HG03045 (cell line): ENCODE data around the gene ZBTB46.
"Not testable (repeated sequence)": the region's sequence is repeated elsewhere in the genome, so short reads cannot be mapped to it uniquely, and the experiment has no call there.

Experiments used
- ATAC-seq: cut with Tn5 transposase; IDR thresholded peaks from one replicate; pipeline ENCODE4 v1.9.1; 2021; ENCODE audit warnings: mild to moderate bottlenecking, moderate library complexity; ENCODE audit not compliant: unreplicated experiment

Gene ZBTB46

DNA sequence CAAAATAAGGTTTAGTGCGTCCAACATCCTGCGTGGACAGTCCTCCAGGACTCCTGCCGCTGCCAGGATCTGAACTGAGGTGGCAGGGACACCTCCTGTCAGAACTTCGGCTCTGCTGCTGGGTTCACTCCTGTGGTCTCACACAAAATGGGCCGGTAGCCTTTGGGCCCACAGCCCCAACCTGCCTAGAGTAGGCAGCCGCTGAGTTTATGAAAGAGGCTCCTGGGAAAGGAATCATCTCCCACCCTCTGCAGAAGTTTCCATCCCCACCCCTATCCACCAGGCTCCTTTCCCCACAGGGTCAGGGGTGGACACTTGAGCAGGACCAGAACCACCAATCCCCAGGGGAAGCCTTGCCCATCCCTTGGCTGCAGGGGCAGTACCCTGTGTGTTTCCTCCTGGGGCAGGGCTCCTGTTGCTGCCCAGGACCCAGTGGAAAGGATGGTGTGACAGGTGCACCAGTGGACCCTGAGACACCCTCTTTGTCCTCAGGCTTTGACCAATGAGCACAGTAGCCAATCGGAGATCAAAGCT, 28.2 kb upstream of the ZBTB46 start:
- ATAC-seq: no peak

DNA sequence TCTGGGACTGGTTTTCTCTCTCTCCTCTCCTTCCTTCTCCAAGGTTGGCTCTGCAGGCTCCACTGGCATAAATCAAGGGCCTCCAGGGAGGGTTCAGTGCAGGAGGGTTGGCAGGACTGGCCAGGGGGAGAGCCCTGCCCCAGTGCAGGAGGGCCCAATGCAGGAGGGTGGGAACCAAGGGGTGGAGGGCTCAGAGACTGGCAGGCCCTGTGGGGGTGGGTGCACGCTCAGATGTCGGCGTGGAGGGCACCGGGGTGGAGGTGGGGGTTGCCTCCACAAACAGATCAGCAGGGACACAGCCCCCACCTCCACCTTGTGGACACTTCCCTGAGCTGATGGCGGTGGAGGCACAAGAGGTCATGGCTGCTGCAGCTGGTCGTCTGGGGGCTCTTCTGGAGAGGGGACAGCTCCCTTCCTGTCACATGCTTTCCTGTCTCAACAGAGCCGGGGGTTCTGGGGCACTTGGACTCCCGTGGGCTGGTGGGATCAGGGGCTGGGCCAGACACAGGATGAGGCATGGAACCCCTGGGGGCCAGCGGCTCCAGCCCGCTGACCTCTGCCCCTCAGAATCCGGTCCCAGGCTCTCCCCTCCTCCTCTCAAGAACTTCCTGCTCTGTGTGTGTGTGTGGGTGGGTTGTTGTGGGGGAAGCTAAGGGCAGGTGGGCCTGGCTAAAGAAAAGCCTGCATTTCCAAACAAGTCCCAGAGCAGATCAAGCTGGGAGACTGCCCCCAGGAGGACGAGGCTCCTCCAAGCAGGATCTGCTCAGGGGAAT, 27.5 kb upstream of the ZBTB46 start:
- no peak for ATAC-seq

DNA sequence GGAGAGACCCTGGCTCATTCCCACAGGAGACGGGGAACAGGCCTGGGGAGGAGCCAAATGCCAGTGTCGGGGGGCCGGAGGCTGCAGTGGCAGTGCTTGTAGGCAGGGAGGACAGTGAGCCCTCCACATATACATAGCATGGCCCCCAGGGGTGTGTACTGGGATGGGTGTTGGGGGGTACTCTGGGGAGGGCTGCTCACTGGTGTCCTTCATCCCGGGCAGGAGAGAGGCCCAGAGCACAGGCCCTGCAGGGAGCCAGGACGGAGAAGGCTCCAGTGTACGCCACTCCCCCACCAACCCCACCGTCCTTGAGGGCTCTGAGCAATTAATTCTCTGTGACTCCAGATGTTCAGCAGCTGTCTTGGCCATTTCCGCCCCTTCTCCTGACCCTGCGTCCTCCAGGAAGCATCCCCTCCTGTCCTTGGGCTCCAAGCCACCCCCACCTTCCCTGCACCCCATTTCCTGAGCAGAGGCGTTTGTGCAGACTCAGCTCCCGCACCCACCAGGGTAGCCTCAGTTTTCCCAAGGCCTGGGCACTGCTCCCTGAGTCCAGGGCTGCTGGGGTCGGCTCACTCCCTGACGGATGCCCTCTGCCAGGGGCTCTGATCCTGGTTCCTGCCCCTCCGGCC, 26.8 kb upstream of the ZBTB46 start:
- ATAC-seq: no peak

DNA sequence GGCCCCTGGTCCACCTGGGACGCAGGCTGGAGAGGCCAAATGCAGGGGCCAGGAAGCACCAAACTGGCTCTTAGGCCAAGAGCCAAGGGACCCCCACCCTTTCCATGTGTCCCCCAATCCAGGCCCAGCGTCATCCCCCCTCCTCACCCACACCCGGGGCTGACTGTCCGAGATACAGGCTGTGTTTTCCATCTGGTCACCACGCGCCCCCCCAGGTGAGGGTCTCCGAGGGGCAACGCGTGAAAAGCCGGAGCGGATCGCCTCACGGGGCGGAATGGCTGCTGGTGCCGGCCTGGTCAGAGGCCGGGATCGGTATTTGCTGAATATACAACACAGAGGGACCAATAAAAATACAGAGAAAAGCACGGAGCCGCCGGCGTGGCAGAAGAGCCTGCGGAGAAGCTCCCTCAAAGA, 25.0 kb upstream of the ZBTB46 start:
- no peak for ATAC-seq

DNA sequence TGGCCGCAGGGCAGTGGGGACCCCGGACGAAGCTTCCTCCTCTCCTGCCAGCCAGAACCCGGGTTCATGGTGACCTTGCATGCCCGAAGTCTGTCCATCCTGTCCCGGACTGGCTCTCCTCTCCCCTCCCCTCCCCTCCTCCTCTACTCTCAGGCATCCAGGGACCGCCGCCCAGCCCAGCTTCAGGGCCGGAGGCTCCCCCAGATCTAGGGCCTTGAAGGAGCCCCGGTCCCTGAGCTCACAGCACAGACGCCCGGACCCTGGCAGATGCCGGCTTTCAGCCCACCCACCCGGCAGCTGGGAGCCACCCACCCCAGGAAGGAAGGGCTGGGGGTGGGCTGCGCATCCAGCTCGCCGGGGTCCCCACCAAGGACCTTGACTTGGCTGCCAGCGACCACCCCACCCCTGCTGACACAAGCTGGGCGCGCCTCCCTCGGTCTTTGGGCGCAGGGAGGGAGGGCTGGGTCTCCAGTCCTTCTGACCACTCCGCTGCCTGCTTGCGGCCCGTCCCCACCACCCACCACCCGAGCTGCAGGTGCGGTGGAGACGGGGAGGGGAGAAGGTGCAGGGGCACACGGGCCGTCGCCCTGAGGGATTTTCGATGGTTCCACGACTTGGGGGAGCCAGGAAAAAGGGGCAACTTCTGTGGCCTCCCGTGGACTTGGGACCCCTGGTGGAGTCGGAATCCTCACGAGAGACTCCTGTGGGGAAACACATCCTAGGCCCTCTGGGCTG, 24.5 kb upstream of the ZBTB46 start:
- no peak for ATAC-seq

DNA sequence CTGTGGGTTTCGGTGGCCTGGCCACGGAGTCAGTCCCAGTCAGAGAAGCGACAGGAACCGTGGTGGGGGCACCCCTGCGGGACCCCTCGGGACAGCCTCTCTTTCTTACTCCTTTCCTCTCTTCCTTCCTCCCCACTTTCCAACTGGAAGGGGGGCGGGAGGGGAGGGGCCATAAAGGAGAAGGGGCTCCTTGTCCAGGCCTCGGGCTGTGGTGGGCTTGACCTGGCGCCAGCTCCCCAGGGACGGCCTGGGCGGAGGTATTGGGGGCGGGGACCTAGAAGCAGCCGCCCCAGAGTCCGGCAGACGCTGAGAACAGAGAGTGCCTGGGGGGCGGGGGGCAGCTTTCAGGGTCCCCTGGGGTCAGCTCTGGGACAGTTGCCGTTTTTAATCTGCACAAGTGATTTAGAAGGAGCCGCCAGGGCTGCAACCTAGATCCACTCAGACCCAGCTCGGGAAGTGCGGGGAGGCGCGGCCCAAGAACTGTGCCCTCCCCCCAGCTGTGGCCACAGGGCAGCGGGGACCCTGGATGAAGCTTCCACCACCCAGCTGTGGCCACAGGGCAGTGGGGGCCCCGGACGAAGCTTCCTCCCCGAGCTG, 23.8 kb upstream of the ZBTB46 start:
- ATAC-seq: no peak

DNA sequence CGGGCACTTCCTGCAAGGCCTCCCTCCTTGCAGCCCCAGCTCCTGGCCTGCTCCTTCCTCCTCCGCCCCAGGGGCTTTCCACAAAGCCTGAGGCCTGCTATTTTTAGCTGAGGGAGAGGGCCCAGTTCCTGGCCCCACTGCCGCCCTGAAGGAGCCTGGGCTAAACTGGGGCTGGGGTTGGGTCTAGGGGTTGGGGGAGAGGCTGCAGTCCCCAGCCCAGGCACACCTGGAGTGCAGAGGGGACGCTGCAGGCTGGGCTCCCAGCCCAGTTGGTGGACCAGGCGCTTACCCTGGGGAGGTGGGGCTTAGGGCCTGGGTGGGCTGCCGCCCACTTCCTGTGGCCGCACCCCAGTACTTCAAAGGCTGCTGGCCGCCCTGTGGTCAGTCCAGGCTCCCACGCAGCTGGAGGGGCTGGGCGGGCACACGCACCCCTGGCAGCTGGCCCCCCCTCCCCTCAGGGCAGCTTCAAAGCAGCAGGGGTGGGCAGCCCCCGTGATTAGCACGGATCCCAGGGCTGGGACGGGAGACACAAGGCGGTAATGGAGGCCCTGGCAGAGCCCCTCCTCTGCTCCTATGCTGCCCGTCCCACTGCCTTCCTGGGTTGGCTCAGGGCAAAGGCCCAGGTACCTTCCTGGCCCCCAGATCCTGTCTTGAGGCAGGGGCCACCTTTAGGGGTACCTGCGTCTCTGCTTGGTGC, 23.2 kb upstream of the ZBTB46 start:
- ATAC-seq: no peak

DNA sequence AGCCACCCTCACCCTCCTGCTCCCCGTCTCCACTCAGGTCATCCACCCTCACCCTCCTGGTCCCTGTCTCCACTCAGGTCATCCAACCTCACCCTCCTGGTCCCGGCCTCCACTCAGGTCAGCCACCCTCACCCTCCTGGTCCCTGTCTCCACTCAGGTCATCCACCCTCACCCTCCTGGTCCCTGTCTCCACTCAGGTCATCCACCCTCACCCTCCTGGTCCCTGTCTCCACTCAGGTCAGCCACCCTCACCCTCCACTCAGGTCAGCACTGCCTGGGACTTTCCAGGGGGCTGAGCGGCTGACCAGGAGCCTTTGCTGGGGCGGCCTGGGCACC, 22.6 kb upstream of the ZBTB46 start:
- not testable (repeated sequence) for ATAC-seq

DNA sequence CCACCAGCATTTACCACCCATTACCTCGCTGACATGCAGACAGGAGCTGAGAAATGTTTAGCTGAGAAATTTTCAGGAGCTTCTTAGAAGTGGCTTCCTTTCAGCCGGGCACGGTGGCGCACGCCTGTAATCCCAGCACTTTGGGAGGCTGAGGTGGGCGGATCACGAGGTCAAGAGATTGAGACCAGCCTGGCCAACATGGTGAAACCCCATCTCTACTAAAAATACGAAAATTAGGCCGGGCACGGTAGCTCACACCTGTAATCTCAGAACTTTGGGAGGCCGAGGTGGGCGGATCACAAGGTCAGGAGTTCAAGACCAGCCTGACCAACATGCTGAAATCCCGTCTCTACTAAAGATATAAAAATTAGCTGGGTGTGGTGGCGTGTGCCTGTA, 20.5 kb upstream of the ZBTB46 start:
- not testable (repeated sequence) for ATAC-seq

DNA sequence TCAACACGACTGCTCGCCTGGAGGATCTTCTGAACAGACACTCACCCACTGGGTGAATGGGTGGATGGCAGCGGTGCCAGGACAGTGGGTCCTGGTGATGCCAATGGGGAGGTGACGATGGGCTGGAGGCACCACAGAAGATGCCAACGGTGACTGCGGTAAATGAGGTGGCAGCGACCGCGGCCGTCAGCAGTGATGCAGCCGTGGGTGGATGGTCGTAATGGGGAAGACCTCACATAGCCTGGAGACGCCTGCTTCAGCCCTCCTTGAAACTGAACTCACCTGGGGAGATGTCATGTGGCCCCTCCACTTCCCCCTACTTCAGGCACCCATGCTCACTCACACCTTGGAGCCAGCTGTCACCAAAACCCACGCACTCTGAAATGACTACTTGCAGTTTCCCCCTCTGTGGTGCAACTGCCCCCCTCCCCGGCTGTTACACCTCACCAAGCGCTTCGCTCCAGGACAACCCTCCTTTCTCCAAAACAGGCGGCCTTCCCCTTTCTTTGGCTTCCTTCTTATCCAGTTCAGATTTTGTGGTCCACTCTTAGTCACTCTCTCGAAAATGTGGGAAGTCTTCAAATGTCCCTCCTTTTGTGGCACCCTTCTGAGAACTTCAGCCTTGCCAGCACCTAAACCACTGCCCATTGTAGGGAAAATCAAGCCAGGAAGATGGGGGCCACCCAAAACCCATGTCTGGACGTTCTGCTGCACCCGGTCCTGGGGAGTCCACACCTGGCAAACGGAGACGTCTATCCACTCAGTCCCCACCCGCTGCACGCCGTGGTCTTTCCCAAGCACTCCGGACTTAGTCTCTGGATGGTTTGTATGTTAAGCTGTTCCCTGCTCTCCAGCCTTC, 19.9 kb upstream of the ZBTB46 start:
- peak; percentile 72 for ATAC-seq

DNA sequence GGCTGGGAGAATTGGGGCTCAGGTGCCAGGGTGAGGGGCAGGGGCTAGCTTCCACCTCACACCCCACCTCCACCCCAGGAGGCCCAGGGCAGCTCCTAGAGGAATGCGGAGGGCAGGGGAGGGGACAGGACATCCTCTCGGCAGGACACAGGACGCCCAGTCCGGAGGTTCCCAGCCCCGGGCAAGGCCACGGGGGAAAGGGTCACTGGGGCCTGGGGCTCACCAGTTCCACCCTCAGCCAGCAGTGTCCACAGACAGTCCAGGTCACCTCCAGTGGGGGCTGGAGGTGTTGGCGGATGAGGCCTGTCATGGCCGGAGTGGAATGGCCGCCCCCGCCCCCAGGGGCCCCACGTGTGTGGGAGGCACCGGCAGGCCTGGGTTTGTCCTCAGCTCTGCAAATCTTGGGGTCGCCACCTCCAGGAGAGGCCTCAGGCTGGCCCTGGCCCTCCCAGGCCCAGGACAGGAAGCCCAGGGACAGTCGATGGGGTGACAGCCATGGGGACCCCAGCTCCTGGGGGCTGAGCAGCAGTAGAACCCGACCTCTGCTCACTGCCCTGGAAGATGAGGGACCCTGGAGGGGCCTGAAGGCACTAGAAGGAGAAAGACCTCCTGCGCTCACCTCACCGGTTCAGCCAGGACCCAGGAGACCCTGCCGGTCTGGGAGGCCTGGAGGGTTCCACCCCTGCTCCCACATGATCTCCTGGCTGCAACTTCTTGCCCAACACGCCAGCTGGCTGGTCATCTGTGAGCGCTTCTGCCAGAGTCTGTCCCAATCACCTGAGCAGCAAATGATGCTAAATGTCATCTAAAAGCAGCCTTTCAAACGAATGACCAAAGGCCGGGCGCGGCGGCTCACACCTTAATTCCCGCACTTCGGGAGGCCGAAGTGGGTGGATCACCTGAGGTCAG, 17.2 kb upstream of the ZBTB46 start:
- ATAC-seq: no peak

DNA sequence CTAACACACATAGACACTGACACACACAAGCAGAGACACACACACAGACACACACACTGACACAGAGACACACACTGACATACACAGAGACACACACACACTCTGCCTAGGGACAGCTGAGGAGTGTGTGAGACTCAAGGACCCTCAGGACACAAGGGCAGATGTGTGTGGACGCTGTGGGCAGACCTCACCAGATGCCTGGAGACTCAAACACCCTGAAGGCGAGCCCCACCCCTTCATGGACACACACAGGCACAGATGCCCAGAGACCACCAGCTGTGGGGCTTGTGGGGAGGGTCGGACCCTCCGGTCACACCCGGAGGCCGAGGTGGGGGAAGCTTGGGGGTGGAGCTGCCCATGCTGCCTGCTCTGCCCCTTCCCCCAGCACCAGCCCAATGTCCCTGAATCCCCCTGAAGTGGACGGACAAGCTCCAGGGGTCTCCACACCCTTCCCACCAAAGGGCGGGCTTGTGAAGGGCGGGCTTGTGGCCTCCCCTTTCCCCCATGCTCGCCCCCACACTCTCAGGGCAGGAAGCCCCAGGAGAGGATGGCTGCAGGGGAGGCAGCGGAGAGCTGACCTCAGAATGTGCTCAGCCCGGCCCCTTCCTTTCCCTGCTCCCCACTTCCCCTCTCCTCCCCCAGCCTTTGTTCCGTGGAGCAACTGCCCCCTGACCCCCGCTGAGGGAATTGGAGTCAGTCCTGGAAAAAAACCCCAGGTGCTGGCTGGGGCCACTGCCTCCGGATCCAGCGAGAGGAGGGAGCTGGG, 16.4 kb upstream of the ZBTB46 start:
- no peak for ATAC-seq

DNA sequence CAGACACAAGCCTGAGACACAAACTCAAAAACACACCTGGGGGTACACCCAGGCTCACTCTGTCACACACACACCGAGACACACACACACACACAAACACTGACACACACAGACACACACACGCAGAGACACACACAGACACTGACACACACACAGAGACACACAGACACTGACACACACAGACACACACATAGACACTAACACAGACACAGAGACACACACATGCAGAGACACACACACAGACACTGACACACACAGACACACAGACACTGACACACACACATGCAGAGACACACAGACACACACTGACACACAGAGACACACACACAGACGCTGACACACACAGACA, 15.8 kb upstream of the ZBTB46 start:
- no peak for ATAC-seq

DNA sequence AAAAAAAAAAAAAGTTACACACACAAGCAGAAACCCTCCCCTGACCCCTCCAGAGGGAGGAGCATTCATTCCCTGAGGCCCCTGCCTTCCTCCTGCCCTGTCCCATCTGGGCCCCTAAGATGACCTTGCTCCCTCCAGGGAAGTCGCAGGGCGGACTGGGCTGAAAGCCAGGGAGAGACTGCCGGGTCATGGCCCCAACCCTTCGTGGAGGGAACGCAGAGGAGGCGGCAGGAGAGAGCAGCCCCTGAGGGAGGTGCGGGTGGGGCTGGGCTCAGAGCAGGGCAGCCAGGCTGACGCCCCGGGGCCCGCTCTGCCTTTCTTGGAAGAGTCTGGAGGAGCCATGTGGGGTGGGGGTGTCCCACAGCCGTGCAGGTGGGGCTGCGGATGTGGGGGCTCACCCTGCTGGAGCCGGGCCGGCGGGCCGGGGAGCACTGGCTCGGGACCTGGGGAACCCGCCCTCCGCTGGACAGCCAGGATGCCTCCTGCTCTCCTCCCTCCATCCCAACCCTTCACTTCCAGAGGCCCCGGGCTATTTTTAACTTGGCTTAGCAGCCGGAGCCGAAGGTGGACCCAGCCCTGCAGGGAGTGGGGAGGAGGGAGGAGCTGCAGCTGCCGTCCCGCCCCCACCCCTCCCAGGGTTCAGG, 15.2 kb upstream of the ZBTB46 start:
- ATAC-seq: no peak

DNA sequence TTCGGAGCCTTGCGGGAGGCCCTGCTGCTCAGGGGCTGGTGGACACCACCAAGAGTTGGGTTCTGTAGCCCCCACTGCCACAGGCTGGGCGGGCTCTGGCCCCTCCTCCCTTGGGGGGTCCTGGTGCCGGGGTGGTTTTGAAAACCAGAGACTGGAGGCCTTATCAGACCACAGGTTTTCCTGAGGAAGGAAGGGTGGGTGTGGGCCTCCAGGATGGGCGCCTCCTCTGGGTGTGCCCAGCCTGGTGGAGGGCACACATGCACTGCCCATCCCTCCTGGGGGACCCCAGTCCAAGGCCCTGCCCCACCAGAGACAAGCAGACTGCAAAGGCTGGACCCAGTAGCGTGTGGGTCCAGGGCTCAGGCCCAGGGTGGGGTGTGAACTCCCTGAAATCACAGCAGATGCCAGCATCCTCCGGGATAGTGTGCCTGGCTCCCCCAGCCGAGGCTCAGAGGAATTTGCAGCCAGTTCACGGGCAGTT, 13.5 kb upstream of the ZBTB46 start:
- ATAC-seq: no peak

DNA sequence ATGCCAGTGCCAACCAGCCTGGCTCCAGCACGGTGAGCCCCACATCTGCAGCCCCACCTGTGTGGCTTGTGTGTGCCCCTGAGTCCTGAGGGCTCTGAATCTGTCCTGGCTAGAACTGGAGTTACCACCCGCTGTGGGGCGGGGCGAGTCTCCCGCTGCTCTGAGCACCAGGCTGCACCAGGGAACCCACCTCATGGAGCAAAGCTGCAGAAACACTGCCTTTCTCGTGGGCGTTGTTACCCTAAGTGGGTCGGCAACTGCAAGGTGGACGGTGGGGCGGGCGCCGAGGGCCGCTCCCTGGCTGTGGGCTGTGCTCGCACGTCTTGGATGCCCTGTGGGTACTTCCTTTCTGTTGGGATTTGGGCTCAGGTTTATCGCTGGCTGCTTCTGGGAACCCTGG, 12.7 kb upstream of the ZBTB46 start:
- no peak for ATAC-seq

DNA sequence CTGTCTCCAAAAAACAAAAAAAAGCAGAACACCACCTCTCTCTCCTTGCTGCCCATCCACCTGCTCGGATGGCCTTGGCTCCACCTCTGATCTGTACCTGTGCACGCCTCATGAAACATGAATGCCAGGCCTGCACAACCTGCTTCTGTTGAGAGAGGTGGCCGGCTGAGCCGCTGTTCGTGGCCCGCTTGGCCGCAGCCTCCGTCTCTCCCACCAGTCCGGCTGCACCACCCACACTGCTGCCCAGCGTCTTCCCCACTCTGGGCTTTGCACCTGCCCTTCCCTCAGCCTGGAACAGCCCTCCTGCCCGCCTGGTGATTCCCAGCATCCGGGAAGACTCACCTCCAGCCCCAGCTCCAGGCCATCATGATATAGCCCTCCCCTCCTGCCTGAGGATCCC, 12.2 kb upstream of the ZBTB46 start:
- ATAC-seq: no peak

DNA sequence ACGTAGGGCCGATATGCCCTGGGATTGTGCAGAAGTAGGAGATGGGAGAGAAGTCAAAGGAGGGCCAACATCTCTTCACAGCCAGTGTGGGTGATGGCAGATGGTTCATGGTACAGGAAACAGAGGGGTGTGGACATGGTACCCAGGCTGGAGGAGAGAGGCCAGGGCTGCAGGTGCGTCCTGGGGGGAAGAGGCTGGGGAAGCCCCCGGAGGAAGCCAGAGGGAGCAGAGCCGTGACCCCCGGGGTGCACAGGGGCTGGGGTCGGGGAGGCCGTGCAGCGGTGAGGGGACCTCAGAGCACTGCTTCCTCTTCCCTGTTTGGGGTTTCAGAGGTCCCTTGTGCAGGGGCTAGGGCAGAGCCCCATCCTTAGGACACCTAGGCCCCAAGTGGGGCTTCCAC, 11.2 kb upstream of the ZBTB46 start:
- no peak for ATAC-seq
